ENCODE measurements around the gene CPEB1. TPM values are rescaled to one million over a fixed set of nuclear protein-coding genes. Genes with fewer than 3 reads are reported as not detected.
"Not testable (repeated sequence)": the region's sequence is repeated elsewhere in the genome, so short reads cannot be mapped to it uniquely, and the experiment has no call there.

The CPEB1 gene
- total RNA-seq, 4 donors from 2014 or later: 0.97 to 5.2 (median 2.5) TPM

DNA sequence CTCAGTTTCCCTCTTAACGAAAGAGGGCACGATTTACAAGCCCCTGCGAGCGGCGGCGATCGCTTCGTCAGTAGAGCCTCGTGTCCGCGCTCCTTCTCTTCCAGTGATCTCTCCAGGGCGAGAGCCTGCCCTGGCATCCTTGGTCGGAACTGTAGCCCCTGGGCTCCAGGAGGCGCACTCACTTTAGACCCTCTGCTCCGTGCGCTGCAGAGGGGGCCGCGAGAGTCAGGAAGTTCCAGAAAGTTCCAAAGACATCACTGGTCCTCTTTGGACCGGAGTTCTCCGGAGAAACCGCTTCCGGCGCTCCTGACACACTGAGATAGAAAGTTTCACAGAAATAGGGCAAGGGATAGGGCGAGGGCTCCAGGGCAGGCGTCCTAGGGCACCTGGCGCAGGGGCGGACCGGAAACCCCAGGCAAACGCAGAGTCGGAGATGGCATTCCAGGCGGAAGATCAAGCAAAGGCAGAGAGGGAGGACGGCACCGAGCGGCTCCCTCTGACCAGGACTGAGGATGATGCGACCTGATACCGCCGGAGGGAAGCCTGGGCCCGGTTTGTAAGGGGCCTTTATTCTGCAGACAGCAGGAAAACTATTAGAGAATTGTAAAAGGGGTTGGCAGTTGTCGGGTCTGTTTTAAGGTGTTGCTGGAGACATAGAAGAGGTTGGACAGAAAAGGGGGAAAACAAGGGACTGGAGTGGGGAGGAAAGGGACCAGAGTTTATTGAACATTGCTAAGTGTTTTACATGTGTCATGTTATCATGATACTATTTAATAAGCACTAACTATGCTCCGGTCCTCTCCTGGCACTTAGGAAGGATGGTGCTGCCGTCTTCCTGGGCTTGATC lies 1.3 kb upstream of the CPEB1 start:
- Histone ChIP-seq H3K4me3 (peak overlapping the region; percentile 61), H3K36me3 (no peaks in the 10 kb centered on the region), H3K27ac (peak overlapping the region; percentile 20), H3K27me3 (peaks cover 36% of the 10 kb centered on the region), H3K4me1 (peaks cover 28% of the 10 kb centered on the region), H3K9me3 (no peaks in the 10 kb centered on the region)
- DNase-seq (ENCODE audit: low spot score in 2 of 2): no peak
- no peak for TF ChIP-seq POLR2A (IDR thresholded peaks at IDR 0.05)
- TF ChIP-seq, protein P1, sequence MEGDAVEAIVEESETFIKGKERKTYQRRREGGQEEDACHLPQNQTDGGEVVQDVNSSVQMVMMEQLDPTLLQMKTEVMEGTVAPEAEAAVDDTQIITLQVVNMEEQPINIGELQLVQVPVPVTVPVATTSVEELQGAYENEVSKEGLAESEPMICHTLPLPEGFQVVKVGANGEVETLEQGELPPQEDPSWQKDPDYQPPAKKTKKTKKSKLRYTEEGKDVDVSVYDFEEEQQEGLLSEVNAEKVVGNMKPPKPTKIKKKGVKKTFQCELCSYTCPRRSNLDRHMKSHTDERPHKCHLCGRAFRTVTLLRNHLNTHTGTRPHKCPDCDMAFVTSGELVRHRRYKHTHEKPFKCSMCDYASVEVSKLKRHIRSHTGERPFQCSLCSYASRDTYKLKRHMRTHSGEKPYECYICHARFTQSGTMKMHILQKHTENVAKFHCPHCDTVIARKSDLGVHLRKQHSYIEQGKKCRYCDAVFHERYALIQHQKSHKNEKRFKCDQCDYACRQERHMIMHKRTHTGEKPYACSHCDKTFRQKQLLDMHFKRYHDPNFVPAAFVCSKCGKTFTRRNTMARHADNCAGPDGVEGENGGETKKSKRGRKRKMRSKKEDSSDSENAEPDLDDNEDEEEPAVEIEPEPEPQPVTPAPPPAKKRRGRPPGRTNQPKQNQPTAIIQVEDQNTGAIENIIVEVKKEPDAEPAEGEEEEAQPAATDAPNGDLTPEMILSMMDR (IDR thresholded peaks at IDR 0.05): no peak
- no peak for TF ChIP-seq POLR2AphosphoS5 (IDR thresholded peaks at IDR 0.05)
- TF ChIP-seq EP300 (IDR thresholded peaks at IDR 0.05): no peak
- WGBS: 18% methylated on average over 36 of the region's 41 CpGs

DNA sequence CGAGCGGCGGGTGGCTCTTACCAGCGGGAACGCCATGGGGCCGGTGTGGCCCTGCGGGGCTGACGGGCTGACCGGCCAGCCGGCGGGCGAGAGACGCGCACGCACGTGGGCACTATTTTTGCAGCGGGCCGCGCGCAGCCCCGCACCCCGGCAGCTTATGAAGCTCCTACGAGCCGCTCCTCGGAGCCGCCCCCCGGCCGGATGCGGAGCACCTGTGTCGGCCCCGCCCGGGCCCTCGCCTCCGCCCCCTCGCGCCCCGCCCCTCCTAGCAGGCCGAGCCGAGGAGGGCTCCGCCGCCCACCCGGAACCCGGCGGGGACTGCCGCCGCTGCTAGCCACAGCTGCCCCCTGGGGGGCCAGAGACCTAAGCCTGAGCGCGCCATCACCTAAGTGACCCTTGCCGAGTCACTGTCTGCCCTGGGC lies 683 bp upstream of the CPEB1 start:
- WGBS: 0% methylated on average over 12 of the region's 49 CpGs
- Histone ChIP-seq H3K4me3 (peak overlapping the region; percentile 61), H3K36me3 (no peaks in the 10 kb centered on the region), H3K27ac (peak overlapping the region; percentile 20), H3K27me3 (peaks cover 36% of the 10 kb centered on the region), H3K9me3 (no peaks in the 10 kb centered on the region), H3K4me1 (peaks cover 28% of the 10 kb centered on the region)
- no peak for DNase-seq (ENCODE audit: low spot score in 2 of 2)
- TF ChIP-seq EP300 (IDR thresholded peaks at IDR 0.05) (no peak), POLR2AphosphoS5 (IDR thresholded peaks at IDR 0.05) (no peak), POLR2A (IDR thresholded peaks at IDR 0.05) (no peak)
- TF ChIP-seq, protein P1 (IDR thresholded peaks at IDR 0.05): no peak

DNA sequence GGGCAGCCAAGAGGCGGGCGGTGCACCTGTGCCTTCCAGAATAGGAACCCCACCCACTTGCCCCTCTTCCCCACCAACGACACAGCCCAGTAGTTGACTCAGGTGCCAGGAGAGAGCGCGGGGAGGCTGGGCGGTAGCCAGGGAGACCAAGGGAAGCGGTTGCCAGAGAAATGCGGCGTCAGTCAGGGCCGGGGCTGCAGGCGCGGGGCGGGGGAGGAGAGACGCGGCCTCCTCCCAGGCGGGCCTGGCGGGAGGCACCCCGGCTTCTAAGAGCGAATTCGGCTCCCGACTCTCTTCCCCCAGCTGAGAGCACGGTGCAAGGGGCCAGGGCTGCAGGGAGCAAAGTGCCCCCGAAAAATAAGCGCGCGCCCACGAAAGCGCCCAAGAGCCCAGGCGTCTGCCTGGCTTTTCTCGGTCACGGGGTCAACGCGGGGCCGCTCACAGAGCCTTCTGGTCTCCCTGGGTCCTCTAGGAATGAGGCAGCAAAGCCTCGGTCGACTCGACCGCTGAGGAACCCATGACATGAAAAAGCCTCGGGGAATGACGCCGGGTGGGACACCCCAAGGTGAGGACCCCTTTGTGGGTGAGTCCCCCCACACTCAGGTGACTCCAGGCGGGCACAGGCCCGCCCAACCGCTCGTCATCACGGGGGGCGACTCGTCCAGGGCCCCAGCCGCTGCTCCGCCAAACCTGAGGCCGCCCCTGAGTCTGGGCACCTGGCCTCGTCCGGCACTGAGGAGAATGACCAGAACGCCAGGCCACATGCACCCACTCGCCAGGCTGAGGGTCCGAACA lies 716 bp downstream of the CPEB1 start:
- peaks cover 28% of the 10 kb centered on the region for H3K4me1 ChIP-seq
- H3K4me3 ChIP-seq: peak overlapping the region; percentile 61
- H3K9me3 ChIP-seq: no peaks in the 10 kb centered on the region
- peak in 1 of 2 donors; percentile 65 for DNase-seq (ENCODE audit: low spot score in 2 of 2)
- peaks cover 42% of the 10 kb centered on the region for H3K27me3 ChIP-seq
- no peaks in the 10 kb centered on the region for H3K36me3 ChIP-seq
- 1% methylated on average over 22 of the region's 56 CpGs for WGBS
- TF ChIP-seq, protein P1 (IDR thresholded peaks at IDR 0.05): no peak
- TF ChIP-seq POLR2A (IDR thresholded peaks at IDR 0.05) (no peak), POLR2AphosphoS5 (IDR thresholded peaks at IDR 0.05) (no peak), EP300 (IDR thresholded peaks at IDR 0.05) (no peak)
- H3K27ac ChIP-seq: no peak overlapping the region

DNA sequence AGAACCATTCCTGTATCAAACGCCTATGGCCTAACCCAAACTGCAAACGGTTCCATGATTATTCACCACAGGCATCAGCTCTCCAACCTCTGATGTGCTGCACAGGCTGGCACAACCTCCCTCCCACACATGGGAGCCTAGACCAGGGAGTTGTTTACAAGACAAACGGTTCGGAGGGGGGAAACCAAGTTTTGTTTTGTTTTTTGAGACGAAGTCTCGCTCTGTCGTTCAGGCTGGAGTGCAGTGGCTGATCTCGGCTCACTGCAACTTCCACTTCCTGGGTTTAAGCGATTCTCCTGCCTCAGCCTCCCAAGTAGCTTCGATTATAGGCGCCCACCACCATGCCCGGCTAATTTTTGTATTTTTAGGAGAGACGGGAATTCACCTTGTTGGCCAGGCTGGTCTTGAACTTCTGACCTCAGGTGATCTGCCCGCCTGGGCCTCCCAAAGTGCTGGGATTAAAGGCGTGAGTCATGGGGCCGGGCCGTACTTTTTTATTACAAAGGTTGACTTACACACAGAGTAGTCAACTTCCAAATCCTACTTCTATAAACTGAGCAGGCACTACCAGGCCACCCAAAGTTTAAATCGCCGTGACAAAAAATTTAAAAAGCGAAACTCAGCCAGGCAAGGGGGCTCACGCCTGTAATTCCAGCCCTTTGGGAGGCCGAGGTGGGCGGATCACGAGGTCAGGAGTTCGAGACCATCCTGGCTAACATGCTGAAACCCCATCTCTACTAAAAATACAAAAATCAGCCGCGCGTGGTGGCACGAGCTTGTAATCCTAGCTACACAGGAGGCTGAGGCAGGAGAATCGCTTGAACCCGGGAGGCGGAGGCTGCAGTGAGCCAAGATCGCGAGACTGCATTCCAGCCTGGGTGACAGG lies 2.0 kb downstream of the CPEB1 start:
- not testable (repeated sequence) for H3K27ac ChIP-seq; H3K36me3 ChIP-seq; H3K4me3 ChIP-seq; H3K9me3 ChIP-seq; DNase-seq (ENCODE audit: low spot score in 2 of 2)
- peaks cover 28% of the 10 kb centered on the region for H3K4me1 ChIP-seq
- 94% methylated on average over 34 of the region's 34 CpGs for WGBS
- peaks cover 42% of the 10 kb centered on the region for H3K27me3 ChIP-seq

DNA sequence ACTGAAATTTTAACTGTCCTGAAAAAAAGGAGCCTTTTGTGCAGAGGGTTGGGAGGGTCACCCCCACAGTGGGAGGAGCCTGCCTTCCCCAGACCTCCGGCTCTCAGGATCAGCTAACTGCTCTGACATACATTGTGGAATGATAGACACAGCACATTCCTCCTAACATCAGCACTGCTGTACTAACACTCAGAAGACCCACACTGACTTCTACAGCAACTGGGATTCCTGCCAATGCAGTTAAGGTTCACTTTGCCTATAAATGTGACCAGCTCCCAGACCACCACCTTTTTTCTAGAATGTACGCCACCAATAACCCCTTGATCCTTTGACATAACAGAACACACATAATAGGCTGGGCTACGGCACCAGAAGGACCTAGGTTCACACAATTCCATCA lies 3.2 kb downstream of the CPEB1 start:
- TF ChIP-seq POLR2A (IDR thresholded peaks at IDR 0.05): no peak
- TF ChIP-seq, protein P1 (IDR thresholded peaks at IDR 0.05): no peak
- TF ChIP-seq POLR2AphosphoS5 (IDR thresholded peaks at IDR 0.05): no peak
- no peak for TF ChIP-seq EP300 (IDR thresholded peaks at IDR 0.05)
- Histone ChIP-seq H3K4me3 (no peak overlapping the region), H3K36me3 (no peaks in the 10 kb centered on the region), H3K4me1 (peaks cover 28% of the 10 kb centered on the region), H3K27ac (no peak overlapping the region), H3K27me3 (peaks cover 42% of the 10 kb centered on the region), H3K9me3 (no peaks in the 10 kb centered on the region)
- DNase-seq (ENCODE audit: low spot score in 2 of 2): no peak
- 77% methylated on average over 3 of the region's 3 CpGs for WGBS

Data from suprapubic skin (tissue), 4 donors.